Midbrain (tissue), 1 donor: Measurements from ENCODE around the gene TSSK6.
"Not testable (repeated sequence)": the region's sequence is repeated elsewhere in the genome, so short reads cannot be mapped to it uniquely, and the experiment has no call there.

Source experiments
- DNase-seq: peaks from one replicate; lab custom pipeline; 2025; lab: John Stamatoyannopoulos, UW

Gene TSSK6

DNA sequence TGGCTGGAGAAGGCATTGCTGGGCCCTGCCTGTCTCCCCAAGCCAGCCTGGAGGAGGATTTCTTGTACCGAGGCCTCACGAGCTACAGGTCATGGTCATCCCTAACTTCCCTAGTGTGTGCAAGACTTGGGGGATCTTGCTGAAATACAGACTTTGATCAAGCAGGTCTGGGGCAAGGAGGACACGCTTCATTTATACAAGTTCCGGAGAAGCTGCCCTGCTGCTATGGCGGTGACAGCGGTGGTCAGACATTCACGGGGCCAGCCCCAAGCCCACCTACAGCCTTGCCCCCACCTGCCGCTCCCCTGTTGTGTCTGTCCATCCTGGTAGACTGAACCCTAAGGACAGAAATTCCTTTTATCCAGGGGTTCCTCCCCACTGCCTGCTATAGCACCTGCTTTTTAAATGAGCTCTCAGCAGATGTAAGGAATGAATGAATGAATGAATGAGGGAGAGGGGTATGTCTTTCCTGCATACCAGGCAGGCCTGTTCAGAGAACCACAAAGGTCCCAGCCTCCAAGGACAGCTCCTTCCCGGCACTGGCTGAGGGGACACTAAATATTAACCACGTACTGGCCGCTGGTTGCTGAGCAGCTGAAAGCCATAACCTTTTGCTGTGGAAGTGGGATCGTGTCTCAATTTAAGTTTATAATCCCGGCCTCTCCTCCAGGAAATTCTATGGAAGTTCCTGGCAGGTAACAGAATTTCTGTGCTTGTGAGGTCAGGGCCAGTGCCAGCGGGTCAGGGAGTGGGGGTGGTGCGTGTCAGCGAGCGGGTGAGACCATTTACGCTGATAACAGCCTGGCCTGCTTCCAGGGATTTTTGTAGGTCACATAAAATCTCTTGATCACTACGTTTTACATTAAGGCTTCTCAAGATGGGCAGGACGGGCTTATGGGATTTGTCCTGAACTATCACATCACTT, 27.1 kb downstream of the TSSK6 start:
- DNase-seq: no peak

DNA sequence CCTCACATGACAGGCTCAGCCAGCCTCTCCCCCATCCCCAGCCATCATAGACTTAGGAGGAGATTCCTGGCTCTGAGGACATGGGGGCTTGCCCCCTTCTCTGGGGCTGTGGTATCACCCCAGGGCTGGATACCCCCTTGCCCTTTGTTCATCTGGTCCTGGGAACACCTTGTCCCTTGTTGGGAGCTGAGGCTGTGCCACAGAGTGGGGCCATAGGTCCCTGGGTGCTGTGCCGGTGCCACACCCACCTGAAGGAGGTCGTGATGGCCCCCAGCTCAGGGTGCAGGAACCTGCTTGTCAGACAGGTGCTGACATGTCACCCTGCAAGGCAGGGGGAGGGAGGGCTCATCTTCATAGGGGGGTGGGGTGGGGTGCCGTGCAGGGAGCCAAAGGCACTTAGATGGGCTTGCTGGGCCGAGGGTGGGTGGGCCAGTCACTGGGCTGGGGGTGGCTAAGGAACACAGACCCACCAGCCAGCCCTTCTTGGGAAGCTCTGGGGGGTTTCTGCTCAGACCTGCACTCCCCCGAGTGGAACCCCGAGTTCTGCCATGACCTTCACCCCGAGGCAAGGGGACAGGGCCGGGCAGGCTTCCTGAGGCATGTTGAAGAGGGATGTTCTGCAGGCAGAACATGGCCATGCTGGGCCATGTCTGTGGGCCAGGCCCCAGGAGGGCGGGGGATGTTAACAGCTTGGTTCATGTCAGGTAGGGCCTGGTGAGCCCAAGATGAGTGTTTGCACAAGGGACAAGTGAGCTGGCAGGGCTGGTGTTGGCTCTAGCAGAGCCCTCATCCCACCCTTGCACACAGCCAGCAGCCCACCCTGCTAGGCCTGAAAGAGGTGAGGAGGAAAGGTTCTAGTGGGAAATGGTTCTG, 28.0 kb downstream of the TSSK6 start:
- DNase-seq: no peak

DNA sequence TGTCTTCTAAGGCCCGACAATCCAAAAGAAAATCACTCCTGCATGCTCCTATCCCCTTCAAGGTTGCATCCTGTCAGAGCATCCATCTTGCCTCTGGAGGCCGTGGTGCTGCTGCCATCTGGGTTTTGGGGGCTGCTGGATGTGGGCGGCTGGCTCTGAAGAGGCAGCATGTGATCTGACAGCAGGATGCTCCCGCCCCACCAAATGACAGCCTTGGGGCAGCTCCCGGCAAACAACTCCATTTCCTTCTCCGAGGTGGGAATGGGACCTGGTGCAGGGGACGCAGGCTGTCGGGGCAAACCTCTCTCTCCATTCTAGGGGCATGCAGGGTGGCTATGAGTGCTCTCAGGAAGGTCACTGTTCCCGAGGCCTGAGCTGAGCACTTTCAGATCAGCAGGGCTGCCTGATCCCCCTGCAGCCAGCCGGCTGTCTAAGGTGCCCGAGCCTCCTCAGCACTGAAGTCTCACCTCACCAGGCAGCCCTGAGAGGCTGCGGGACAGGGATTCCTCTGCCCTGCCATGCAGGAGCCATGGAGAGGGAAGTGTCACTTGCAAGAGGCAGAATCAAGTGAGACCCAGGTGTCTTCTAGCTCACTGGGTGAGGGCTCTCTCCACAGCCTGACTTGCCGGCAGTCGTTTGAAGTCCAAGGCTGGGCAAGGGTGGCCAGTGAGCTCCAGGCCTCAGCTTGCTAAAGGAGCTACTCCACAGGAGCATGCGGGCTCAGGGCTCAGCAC, 28.8 kb downstream of the TSSK6 start:
- no peak for DNase-seq

DNA sequence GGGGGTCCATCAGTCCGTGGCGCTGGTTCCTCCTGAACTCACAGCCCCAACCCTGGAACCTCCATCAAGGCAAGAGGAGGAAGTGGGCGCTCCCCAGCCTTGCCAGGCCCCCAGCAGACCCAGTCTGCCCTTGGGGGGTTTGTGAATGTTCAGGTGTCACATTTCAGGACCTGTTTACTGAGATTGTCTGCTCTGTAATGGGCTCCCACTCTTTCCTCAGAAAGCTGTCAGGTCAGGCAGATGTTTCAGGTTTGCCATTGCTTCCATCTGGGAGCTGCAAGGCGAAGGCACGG, 29.4 kb downstream of the TSSK6 start:
- no peak for DNase-seq

DNA sequence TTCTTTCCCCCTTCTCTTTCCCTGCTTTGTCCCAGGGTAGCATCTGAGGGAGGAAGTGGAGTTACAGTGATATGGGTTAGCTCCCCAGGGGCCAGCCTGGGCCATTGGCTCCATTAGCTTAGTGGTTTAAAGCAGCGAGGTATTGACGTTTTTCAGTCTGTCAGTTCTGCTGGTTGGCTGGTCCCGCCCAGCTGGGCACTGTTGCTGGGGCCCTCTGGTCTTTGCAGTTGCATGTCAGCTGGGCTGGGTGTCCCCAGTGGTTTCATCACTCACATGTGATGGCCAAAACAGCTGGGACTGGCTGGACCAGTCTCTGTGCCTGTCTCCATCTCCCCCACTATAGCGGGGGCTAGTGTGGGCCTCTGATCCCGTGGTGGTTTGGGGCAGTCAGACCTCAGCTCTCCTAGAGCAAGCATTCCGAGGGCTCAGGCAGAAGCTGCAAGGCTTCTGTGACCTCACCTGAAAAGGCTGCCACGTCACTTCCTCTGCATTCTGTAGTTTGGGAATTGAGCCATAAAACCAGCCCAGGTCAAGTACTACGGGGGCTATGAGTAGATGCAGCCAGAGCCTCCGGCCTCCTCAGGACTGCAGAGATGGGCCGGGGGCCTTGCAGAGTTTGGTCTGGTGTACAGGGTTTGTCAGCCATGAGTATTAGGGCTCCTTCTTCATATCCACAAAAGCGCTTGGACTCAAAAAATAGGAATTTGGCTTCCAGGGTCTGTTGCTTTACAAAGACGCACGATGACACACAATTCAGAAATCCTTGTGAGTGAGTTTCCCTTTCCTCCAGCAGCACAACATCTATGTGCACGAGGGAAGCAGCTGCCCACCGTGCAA, 30.0 kb downstream of the TSSK6 start:
- no peak for DNase-seq

DNA sequence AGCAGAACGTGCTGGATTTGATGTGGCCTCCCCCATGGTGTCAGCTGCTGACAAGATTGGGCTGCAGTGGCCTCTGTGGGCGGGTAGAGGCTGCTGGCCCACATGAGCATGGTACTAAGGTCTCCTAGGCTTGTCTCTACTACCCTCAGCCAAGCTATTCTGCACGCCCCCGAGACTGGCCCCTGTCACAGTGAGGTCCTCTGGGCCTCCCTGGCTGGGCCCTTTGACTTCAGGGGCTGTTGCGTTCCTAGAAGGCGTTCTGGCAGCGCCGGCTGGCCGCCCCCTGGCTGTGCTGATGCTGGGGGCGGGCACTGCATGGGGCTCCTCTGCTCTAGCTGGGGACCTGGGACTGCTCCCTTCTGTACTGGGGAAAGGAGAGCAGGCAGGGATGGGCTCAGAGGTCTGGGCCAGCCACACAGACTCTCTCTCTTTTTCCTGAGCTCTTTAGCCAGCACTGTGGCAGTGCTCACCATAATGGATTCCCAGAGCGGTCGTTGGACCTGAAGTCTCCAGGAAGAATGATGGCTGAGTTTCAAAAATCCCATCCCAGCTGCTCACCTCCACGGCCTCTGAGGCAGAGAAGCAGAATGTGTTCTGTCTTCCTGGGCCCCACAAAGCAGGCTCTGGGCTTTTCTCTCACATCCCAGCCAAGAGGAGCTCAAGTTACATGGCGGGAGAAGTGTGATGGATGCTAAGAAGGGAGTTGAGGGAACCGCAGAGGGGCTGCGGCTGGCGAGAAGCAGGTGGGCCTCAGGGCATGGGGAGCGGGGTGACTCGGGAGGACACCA, 32.3 kb downstream of the TSSK6 start:
- no peak for DNase-seq

DNA sequence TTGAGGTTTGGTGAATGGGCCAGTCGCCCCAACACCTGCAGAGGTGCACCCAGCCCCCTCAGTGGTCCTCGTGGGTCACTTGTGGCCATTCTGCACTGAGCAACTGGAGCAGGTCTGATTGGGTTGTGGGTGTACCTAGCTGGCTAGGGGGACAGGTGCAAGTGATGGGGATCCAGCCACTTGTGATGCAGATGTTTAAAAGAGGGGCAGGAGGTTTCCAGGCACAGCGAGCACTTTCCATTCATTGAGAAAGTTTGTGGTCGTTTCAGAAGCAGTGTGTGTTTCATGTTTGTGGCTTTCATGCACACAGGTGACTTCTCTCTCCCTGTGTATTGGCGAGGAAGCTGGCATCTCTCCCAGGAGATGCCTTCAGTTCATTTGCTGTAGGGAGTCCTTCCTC, 34.7 kb downstream of the TSSK6 start:
- no peak for DNase-seq

DNA sequence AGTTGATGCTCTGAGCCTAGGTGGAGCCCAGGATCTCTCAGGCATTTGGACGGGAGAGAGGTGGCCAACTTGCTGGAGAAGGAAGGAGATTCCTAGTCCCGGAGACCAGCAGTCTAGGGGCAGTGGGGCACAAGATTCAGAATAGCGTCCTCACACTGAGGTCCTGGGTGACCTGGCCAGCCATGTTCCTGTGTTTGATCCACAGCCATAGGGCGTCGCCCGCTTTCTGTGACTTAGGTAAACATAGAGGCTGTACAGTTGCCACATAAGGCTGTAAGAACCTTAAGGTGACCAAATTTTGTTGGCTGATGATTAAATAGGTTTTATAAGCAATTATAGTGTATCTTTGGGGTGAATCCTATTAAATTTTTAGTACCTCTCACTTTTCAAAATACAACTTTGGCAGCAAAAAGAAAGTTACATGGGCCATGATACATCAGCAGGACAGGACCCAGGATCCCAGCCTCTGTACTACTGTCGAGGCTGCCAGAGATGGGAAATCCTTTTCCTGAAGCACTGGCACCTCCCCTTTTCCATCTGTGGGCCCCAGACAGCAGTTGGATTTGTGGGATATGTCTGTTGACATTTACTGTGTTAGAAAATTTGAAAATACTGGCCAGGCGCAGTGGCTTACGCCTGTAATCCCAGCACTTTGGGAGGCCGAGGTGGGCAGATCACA, 37.5 kb downstream of the TSSK6 start:
- DNase-seq: no peak

DNA sequence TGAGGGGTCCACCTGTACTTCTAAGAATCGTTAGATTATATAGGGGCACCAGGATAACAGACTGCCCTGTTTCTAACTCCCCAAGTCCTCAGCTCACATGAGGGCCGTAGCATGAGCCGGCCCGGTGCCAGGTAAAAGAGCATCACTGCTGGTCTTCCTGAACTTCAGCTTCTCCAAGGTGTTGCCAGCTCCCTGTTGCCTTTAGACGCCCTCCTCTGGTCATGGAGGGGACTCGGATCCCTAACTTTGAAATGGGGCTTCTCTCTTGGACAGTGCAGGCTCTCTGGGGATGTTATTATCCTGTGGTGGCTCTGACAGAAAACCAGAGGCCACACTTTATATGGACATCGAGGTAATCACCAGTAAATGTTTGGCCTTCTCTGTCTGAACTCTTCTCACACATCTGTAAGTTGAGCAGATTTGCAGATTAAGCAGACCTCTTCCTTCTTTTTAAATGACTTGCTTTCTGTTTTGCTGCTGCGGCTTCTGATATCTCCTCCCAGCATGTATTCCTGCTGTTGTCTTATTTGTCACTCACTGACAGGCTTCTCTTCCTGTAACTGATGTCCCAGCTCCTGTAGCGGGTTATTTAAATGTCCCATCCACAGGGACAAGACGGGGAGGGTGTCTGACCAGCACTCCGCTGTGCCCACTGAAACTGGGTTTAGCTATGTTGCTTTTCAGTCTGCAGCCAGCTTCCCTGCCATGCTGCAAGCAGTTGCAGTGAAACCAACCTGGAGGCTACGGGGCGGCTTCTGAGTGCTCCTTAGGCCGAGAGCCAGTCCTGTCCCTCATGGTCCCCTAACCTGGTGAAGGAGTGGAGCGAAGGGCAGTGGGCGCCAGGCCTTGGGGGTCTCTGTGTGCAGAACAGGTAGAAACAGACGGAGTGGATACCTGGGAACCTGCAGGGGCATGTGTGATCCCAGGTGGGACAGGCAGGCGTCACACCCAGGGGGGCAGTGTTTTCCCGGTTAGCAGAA, 39.2 kb downstream of the TSSK6 start:
- no peak for DNase-seq

DNA sequence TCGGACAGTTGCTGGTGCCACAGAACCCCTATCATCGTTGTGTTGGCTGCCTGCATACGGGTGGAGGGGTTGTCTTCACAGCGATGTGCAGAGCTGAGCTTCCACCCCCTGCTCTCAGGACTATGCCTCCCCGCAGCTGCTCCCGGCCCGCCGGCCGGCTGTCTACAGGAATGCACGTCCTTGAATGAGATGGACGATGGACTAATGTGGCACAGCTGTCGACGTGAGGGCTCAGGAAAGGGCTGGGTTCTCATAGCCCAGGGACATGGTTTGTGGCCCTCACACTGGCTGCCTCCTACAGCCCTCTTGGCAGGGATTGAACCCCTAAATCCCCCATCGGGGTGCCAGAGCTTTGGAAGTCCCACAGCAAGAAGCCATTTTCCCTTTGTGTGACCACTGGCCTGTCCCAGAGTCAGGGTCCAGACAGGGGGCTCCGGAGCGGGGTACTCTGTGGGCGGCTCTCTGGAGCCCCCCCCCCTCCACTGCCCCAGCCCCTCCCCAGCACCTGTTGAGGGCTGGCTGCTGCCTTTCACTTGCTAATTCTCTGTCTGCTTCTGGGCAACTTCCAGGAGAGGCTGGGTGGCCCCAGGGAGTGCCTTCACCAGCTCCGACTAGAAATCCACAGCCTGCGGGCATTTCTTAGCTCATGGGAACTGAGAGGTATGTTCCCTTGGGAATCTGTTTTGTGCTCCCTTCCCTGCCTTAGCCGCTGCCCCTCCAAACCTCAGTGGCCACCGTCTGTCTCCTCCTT, 40.2 kb downstream of the TSSK6 start:
- DNase-seq: no peak

DNA sequence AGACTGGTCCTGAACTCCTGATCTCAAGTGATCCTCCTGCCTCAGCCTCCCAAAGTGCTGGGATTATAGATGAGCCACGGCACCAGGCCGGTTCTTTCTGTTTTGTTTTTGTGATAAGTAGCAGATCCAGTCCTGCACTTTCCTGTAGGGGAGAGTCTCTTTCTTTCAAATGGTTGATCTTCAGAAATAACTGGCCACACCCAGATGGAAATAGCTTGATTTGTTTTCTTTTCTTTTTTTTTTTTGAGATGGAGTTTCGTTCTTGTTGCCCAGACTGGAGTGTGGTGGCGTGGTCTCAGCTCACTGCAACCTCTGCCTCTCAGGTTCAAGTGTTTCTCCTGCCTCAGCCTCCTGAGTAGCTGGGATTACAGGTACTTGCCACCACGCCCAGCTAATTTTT, 43.2 kb downstream of the TSSK6 start:
- DNase-seq: not testable (repeated sequence)

DNA sequence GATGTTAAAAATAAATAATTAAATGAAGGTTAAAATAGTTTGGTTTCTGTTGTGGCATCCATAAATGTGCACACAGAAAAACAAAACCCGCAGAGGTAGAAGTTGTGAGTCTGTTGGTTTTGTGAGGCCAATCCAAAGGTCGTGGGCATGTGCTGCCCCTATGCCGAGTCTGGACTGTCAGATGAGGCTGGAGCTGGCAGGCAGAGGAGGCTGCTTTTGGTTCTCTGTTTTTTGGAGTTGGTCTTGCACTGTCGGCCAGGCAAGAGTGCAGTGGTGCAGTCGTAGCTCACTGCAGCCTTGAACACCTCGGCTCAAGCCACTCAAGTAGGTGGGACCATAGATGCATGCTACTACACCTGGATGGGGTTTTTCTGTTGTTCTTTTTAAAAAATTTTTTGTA, 43.7 kb downstream of the TSSK6 start:
- DNase-seq: no peak

DNA sequence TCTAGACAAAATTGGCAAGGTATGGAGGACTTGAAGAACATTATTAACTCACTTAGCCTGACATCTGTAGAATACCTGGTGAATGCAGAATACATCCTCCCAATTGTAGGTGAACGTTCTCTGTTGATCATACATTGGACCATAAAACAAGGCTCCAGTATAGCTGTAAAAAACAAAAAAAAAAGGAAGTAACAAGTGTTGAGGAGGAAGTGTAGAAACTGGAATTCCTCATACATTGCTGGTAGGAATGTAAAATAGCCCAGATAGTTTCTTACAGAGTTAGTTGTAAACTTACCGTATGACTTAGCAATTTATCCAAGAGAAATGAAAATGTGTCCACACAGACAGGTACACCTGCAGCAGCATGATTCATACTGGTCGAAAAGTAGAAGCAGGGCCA, 44.8 kb downstream of the TSSK6 start:
- DNase-seq: no peak

DNA sequence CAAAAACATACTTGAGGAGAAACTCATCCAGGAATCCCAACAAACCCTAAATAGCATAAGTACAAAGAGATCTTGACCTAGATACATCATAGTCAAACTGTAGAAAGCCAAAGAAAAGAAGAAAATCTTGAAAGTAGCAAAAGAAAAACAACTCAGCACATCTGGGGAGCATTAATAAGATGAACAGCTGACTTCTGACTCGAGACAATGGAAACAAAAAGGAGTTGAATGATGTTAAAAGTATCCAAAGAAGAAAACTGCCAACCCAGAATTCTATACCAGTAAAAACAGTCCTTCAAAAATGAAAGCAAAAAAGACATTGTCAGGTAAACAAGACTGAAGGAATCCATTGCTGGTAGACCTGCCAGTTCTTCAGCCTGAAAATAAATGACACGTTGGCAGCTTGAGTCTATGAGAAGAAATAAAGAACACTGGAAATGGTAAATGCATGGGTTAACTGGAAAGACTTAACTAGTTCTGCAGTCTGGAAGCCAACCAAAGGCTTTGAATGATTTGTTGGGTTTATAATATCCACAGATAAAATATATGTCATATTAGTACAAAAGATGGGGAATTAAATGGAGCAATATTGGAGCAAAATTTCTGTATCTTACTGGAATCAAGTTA, 46.8 kb downstream of the TSSK6 start:
- no peak for DNase-seq

DNA sequence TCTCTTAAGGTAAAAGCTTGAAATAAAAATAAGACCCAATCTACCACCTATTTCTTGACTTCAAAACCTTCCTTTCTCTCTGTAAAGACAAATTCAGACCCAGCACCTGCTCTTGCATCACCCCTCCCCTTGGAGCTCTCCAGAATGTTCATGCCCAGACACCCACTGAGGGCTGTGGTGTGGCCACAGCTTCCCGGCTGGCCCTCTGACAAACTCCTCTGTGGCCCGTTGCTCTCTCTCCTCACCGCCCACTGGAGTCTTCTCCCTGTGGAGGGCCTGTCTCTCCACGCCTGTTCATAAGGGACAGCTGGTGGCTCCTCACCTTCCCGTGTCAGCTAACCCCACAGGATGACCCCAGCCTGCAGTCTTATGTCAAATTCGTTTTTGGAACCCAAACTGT, 49.1 kb downstream of the TSSK6 start:
- DNase-seq: no peak

DNA sequence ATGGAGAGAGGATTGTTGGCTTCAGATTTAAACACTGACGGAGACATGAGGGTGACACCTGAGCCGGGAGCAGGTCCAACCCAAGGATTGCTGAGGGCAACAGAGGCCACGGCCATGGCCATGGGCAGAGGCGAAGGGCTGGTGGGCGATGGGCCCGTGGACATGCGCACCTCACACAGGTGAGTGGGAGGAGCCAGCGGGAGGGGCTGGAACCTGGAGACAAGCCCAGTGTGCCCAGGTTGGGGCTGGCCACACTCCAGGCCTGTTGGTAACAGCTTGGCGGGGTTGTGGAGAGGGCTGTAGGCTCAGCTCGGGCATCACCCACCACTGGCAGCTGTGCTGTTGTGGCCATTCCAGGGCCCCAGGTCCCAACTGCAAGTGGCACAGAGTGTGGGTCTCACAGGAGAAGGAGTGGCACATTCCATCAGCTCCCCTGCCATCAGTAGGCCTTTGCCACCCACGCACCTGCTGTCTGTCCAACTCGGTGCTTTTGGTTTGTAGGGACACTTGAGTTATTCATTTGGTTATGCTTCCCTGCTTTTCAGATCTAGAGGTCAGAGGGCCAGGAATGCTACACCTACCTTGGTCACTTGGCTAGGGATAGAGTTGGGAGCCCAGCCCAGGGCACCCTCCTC, 49.8 kb downstream of the TSSK6 start:
- no peak for DNase-seq

DNA sequence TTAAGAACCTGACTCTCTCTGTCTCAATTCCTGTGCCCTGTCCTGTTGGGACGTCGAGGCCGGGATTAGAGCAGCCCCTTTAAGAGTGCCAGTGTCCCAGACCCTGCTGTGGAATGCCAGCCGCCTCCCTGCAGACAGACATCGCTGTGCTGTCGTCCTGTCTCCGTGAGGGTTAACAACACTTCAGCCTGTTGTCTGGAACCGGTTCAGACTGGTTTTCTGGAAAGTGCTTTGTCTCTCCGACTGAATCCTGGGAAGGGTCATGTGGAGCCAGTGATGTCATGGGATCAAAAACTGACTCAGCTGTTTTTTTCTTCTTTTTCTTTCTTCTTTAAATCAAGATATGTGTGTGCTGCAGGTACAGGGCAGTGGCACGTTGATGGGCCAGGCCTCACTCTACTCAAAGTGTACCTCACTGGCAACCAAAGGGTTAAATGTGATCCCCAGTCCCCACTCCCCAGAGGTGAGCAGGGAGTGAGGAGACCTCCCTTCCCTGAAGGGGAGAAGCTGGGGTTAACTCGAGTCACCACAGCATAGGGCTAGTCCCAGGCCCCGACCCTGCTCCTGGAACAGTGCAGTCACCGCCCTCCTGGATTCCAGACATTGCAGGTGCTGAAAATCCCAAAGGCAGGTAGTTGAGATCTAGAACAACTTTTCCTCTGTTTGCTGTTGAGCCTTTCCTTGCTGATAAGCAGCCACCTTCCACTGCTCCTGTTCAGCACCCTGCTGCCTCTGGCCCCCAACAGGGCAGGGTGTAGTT, 50.8 kb downstream of the TSSK6 start:
- peak; percentile 20 for DNase-seq
